NT2/D1 (cell line): ENCODE data around the gene PRPF40B.

Experiments used
- SUZ12 ChIP-seq: IDR thresholded peaks from 2 replicates; pipeline ENCODE4 v1.6.1; 2011; ENCODE audit not compliant: insufficient read length, insufficient read depth; ENCODE audit errors: extremely low read depth
- YY1 ChIP-seq: IDR thresholded peaks from 2 replicates; pipeline ENCODE4 v1.6.1; 2011; ENCODE audit not compliant: insufficient read length, insufficient read depth
- ZNF274 ChIP-seq: IDR thresholded peaks from 2 replicates; pipeline ENCODE4 v1.6.1; 2011; ENCODE audit warnings: mild to moderate bottlenecking, low read depth, low read length

GRCh38 chr12:49693931-49694444, 70.6 kb downstream of the PRPF40B start:
- no peak for TF ChIP-seq ZNF274
- no peak for TF ChIP-seq SUZ12
- TF ChIP-seq YY1: no peak
